Astrocyte (in vitro differentiated cells and primary cell): ENCODE measurements around the gene IGSF21.

Experiments used
- CTCF ChIP-seq: IDR thresholded peaks from 2 replicates; pipeline ENCODE4 v1.5.1; 2011; ENCODE audit warnings: low read depth, mild to moderate bottlenecking, inconsistent platforms, low read length, moderate library complexity; ENCODE audit not compliant: insufficient read depth
- EZH2 ChIP-seq: IDR thresholded peaks from 2 replicates; pipeline ENCODE4 v1.6.1; 2012; ENCODE audit warnings: mild to moderate bottlenecking, low read length, inconsistent platforms; ENCODE audit not compliant: insufficient read depth

DNA sequence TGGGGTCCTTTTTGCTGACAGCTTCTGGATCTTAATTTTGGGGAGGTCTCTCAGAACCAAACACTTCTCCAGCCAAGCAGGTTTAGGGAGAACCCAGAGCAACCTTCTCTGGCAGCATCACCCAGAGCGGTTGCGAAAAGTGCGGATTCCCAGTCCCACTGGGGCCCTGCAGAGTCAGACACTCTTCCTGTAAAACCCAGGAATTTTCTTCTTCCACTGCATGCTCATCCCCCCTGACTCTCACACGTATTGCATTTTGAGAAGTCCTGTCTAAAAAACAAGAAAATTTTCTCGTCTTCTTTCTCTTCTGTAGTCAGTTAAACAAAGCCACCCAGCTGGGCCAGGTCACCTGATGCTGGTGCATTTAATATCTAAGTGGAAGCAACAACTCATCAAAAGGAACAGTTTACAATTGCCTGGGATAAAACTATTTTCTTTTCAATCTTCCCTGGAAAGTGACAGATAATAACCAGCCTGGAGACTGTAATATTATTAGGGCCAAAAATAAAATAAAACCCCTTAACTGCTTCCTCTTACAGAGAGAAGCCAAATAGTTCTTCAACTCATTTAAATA, 156.0 kb downstream of the IGSF21 start:
- no peak for TF ChIP-seq CTCF
- no peak for TF ChIP-seq EZH2
